ENCODE data around the gene PRKCB.

DNA sequence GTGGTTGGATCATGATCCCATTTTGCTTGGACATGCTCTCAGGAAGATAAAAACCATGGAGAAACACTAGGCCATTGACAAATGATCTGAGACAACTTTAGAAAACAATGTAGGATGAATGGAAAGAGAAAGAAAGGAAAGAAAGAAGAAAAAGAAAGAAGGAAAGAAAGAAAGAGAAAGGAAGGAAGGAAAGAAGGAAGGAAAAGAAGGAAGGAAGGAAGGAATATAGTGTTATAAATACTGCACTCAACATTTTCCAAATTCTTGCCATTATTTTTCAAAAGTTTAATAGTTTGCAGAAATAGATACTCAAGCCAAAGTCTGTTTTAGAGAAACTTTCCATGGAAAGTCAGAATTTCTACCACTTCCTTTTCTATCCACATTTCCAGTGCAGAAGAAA, 381.2 kb downstream of the PRKCB start:
- TF ChIP-seq, protein P1, sequence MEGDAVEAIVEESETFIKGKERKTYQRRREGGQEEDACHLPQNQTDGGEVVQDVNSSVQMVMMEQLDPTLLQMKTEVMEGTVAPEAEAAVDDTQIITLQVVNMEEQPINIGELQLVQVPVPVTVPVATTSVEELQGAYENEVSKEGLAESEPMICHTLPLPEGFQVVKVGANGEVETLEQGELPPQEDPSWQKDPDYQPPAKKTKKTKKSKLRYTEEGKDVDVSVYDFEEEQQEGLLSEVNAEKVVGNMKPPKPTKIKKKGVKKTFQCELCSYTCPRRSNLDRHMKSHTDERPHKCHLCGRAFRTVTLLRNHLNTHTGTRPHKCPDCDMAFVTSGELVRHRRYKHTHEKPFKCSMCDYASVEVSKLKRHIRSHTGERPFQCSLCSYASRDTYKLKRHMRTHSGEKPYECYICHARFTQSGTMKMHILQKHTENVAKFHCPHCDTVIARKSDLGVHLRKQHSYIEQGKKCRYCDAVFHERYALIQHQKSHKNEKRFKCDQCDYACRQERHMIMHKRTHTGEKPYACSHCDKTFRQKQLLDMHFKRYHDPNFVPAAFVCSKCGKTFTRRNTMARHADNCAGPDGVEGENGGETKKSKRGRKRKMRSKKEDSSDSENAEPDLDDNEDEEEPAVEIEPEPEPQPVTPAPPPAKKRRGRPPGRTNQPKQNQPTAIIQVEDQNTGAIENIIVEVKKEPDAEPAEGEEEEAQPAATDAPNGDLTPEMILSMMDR (IDR thresholded peaks at IDR 0.05): no peak
- TF ChIP-seq POLR2A (IDR thresholded peaks at IDR 0.05): no peak
